PC-9 (cell line): ENCODE measurements around the gene CYTH2.

Experiments used
- EZH2 ChIP-seq: fragments of 200-600 bp; sonication (generic); IDR thresholded peaks from 2 replicates; pipeline ENCODE4 v1.8.0; 2017; ENCODE audit warnings: antibody characterized with exemption, low read depth
- TF ChIP-seq, protein P1 (sequence below): fragments of 200-600 bp; sonication (generic); conservative IDR thresholded peaks from 2 replicates; pipeline ENCODE4 v1.6.1; 2017; ENCODE audit warnings: mixed run types, antibody characterized with exemption, mild to moderate bottlenecking, moderate library complexity

DNA sequence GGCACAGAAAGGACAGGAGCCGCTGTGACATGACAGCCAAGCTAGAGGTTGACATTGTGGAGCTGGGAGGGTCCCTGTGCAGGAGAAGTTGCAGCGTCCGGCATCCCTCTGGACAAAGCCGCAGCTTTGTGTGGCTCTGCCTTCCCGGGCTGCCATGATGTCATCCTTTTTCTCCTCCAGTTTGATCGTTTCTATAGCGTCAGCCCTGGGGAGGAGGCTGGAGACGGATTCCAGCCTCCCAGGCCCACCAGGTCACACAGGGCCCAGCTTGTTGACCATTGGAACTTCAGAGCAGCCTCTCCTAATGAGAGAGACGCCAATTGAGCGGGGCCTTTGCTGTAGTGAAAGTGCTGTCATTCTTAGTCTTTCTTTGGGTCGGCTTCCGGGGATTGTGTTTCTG is 17.5 kb upstream of the CYTH2 start:
- TF ChIP-seq EZH2 = no peak
- TF ChIP-seq, protein P1, sequence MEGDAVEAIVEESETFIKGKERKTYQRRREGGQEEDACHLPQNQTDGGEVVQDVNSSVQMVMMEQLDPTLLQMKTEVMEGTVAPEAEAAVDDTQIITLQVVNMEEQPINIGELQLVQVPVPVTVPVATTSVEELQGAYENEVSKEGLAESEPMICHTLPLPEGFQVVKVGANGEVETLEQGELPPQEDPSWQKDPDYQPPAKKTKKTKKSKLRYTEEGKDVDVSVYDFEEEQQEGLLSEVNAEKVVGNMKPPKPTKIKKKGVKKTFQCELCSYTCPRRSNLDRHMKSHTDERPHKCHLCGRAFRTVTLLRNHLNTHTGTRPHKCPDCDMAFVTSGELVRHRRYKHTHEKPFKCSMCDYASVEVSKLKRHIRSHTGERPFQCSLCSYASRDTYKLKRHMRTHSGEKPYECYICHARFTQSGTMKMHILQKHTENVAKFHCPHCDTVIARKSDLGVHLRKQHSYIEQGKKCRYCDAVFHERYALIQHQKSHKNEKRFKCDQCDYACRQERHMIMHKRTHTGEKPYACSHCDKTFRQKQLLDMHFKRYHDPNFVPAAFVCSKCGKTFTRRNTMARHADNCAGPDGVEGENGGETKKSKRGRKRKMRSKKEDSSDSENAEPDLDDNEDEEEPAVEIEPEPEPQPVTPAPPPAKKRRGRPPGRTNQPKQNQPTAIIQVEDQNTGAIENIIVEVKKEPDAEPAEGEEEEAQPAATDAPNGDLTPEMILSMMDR = no peak
